ENCODE data around the gene TMEM238L.

Gene TMEM238L

GRCh38 chr17:10790491-10791401 is 13.2 kb downstream of the TMEM238L start:
- H3K36me3 ChIP-seq (ENCODE audit: control insufficient read depth, insufficient read depth, low read length), result no peaks in the 10 kb centered on the region
- no peaks in the 10 kb centered on the region; the same call in 1 of the 2 replicates for H3K27me3 ChIP-seq (replicated peaks; ENCODE audit: control insufficient read depth, insufficient read depth, low read length)
- TF ChIP-seq CTCF (IDR thresholded peaks at IDR 0.05; ENCODE audit: insufficient read depth, low read length, poor library complexity, severe bottlenecking), result no peak
- DNase-seq (ENCODE audit: extremely low read depth, insufficient read length), result no peak
- no peak overlapping the region for H3K4me3 ChIP-seq (replicated peaks; ENCODE audit: low read depth, low read length)

GRCh38 chr17:10789694-10790271 is 14.1 kb downstream of the TMEM238L start:
- H3K4me3 ChIP-seq (replicated peaks; ENCODE audit: low read depth, low read length), result no peak overlapping the region
- no peak for TF ChIP-seq CTCF (IDR thresholded peaks at IDR 0.05; ENCODE audit: insufficient read depth, low read length, poor library complexity, severe bottlenecking)
- no peaks in the 10 kb centered on the region; the same call in 1 of the 2 replicates for H3K27me3 ChIP-seq (replicated peaks; ENCODE audit: control insufficient read depth, insufficient read depth, low read length)
- DNase-seq (ENCODE audit: extremely low read depth, insufficient read length), result no peak
- no peaks in the 10 kb centered on the region for H3K36me3 ChIP-seq (ENCODE audit: control insufficient read depth, insufficient read depth, low read length)

DNA sequence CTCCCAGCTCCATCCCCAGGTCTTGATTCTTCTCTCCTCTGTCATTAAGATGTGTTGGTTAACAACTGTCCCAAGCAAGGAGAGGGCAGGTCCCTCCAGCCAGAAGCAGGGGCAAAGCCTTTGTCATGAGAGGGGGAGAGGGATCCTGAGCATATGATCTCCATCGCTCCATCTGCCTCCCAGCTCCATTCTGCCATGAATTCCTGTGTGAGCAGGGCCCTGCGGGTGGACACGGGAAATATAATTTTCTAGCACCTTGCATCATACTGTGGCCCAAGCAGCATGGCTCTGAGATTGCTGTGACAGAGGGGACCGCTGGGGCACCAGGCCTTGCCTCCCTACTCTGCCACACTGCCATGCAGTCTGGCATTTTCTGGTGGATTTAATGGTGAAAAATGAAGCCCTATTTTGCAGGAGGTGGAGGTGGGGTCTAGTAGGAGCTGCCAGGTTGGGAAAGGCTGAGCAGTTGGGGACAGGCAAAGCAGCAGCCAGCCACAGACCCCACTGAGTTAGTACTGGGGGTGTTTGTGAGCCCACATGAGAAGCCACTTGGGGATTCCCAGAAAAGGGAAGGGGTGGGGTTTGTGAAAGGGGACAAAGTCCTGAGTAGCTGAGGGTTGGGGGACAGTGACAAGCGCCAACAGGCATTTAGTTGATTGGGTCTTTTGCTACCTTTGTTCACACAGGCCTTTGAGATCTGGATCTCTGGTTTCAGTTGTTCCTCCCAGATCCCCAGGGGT is 16.4 kb downstream of the TMEM238L start:
- Histone ChIP-seq H3K27me3 (replicated peaks; ENCODE audit: control insufficient read depth, insufficient read depth, low read length) (no peaks in the 10 kb centered on the region; the same call in 1 of the 2 replicates), H3K36me3 (ENCODE audit: control insufficient read depth, insufficient read depth, low read length) (no peaks in the 10 kb centered on the region), H3K4me3 (replicated peaks; ENCODE audit: low read depth, low read length) (no peak overlapping the region)
- TF ChIP-seq CTCF (IDR thresholded peaks at IDR 0.05; ENCODE audit: insufficient read depth, low read length, poor library complexity, severe bottlenecking), result no peak
- no peak for DNase-seq (ENCODE audit: extremely low read depth, insufficient read length)

- no peak overlapping the region for H3K4me3 ChIP-seq (replicated peaks; ENCODE audit: low read depth, low read length)
- H3K36me3 ChIP-seq (ENCODE audit: control insufficient read depth, insufficient read depth, low read length), result no peaks in the 10 kb centered on the region
- H3K27me3 ChIP-seq (replicated peaks; ENCODE audit: control insufficient read depth, insufficient read depth, low read length), result no peaks in the 10 kb centered on the region; the same call in 1 of the 2 replicates
- no peak for DNase-seq (ENCODE audit: extremely low read depth, insufficient read length)
- TF ChIP-seq CTCF (IDR thresholded peaks at IDR 0.05; ENCODE audit: insufficient read depth, low read length, poor library complexity, severe bottlenecking), result no peak
Measured at GRCh38 chr17:10785295-10785694, 18.6 kb downstream of the TMEM238L start.

DNA sequence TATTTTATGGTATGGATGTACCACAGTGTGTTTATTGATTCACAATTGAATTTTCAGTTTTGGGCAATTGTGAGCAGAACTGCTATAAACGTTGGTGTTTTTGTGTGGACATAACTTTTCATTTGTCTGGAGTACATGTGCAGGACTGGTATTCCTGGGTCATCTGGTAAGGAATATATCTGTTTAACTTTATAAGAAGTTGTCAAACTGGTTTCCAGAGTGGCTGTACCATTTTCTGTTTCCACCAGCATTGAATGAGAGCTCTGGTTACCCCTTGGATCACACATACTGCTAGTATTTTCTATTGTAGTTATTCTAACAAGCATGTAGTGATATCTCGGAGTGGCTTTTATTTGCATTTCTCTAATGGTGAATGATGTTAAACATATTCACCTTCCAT is 24.3 kb downstream of the TMEM238L start:
- H3K27me3 ChIP-seq (replicated peaks; ENCODE audit: control insufficient read depth, insufficient read depth, low read length), result no peaks in the 10 kb centered on the region
- no peaks in the 10 kb centered on the region for H3K36me3 ChIP-seq (ENCODE audit: control insufficient read depth, insufficient read depth, low read length)
- TF ChIP-seq CTCF (IDR thresholded peaks at IDR 0.05; ENCODE audit: insufficient read depth, low read length, poor library complexity, severe bottlenecking), result no peak
- DNase-seq (ENCODE audit: extremely low read depth, insufficient read length), result no peak
- H3K4me3 ChIP-seq (replicated peaks; ENCODE audit: low read depth, low read length), result no peak overlapping the region
